GM12878 (cell line): Measurements from ENCODE around the gene DCAF7.

Source experiments
- BCL11A ChIP-seq: IDR thresholded peaks from 2 replicates; pipeline ENCODE4 v1.6.1; 2011; ENCODE audit warnings: low read depth, low read length
- EZH2 ChIP-seq: IDR thresholded peaks from 2 replicates; pipeline ENCODE4 v1.6.1; 2012; ENCODE audit warnings: low read depth, mild to moderate bottlenecking, control low read depth, inconsistent platforms, low read length, borderline replicate concordance; ENCODE audit not compliant: control insufficient read depth
- FOXK2 ChIP-seq: fragments of 450-650 bp; IDR thresholded peaks from 2 replicates; pipeline ENCODE4 v1.6.1; 2017; ENCODE audit warnings: mild to moderate bottlenecking, moderate library complexity
- IRF4 ChIP-seq: IDR thresholded peaks from 2 replicates; pipeline ENCODE4 v1.6.1; 2011; ENCODE audit warnings: low read depth, low read length
- SMAD5 ChIP-seq: IDR thresholded peaks from 2 replicates; pipeline ENCODE4 v1.6.1; 2016; ENCODE audit warnings: antibody characterized with exemption, low read depth
- TF ChIP-seq, protein P1 (sequence below): fragments of 450-650 bp; IDR thresholded peaks from 2 replicates; pipeline ENCODE4 v1.6.1; 2016; ENCODE audit warnings: mild to moderate bottlenecking, moderate library complexity, borderline replicate concordance
- TF ChIP-seq, protein P2 (sequence below), 3 experiments: IDR thresholded peaks in 2 of 3; conservative IDR thresholded peaks in 1 of 3; 2 replicates each; pipeline ENCODE4 v1.5.1; 2011; ENCODE audit warnings: low read depth in 3 of 3, low read length in 3 of 3, mild to moderate bottlenecking in 3 of 3, control low read depth in 2 of 3, moderate library complexity in 2 of 3, inconsistent platforms in 1 of 3, mixed read lengths in 1 of 3; ENCODE audit not compliant: control insufficient read depth in 2 of 3, insufficient read depth in 1 of 3; ENCODE audit errors: extremely low read depth in 1 of 3

DNA sequence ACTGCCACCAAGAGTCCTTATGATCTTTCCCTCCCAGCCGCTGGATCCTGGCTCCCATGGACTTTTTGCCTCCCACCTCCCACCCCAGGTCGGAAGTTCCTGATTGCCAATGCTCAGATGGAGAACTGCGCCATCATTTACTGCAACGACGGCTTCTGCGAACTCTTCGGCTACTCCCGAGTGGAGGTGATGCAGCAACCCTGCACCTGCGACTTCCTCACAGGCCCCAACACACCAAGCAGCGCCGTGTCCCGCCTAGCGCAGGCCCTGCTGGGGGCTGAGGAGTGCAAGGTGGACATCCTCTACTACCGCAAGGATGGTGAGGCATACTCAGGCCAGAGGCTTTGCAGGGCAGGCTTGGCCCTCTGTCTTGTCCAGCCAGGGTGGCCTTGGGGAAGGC is 26.2 kb upstream of the DCAF7 start:
- TF ChIP-seq BCL11A (no peak), EZH2 (no peak), IRF4 (no peak), SMAD5 (no peak), FOXK2 (no peak)
- TF ChIP-seq, protein P1, sequence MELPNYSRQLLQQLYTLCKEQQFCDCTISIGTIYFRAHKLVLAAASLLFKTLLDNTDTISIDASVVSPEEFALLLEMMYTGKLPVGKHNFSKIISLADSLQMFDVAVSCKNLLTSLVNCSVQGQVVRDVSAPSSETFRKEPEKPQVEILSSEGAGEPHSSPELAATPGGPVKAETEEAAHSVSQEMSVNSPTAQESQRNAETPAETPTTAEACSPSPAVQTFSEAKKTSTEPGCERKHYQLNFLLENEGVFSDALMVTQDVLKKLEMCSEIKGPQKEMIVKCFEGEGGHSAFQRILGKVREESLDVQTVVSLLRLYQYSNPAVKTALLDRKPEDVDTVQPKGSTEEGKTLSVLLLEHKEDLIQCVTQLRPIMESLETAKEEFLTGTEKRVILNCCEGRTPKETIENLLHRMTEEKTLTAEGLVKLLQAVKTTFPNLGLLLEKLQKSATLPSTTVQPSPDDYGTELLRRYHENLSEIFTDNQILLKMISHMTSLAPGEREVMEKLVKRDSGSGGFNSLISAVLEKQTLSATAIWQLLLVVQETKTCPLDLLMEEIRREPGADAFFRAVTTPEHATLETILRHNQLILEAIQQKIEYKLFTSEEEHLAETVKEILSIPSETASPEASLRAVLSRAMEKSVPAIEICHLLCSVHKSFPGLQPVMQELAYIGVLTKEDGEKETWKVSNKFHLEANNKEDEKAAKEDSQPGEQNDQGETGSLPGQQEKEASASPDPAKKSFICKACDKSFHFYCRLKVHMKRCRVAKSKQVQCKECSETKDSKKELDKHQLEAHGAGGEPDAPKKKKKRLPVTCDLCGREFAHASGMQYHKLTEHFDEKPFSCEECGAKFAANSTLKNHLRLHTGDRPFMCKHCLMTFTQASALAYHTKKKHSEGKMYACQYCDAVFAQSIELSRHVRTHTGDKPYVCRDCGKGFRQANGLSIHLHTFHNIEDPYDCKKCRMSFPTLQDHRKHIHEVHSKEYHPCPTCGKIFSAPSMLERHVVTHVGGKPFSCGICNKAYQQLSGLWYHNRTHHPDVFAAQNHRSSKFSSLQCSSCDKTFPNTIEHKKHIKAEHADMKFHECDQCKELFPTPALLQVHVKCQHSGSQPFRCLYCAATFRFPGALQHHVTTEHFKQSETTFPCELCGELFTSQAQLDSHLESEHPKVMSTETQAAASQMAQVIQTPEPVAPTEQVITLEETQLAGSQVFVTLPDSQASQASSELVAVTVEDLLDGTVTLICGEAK, result no peak
- TF ChIP-seq, protein P2, sequence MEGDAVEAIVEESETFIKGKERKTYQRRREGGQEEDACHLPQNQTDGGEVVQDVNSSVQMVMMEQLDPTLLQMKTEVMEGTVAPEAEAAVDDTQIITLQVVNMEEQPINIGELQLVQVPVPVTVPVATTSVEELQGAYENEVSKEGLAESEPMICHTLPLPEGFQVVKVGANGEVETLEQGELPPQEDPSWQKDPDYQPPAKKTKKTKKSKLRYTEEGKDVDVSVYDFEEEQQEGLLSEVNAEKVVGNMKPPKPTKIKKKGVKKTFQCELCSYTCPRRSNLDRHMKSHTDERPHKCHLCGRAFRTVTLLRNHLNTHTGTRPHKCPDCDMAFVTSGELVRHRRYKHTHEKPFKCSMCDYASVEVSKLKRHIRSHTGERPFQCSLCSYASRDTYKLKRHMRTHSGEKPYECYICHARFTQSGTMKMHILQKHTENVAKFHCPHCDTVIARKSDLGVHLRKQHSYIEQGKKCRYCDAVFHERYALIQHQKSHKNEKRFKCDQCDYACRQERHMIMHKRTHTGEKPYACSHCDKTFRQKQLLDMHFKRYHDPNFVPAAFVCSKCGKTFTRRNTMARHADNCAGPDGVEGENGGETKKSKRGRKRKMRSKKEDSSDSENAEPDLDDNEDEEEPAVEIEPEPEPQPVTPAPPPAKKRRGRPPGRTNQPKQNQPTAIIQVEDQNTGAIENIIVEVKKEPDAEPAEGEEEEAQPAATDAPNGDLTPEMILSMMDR (IDR thresholded peaks at IDR 0.05 in 2 of 3, conservative IDR thresholded peaks at IDR 0.05 in 1 of 3; ENCODE audit: control insufficient read depth in 2 of 3, extremely low read depth in 1 of 3, insufficient read depth in 1 of 3, low read depth in 3 of 3, low read length in 3 of 3), result no peak
